ENCODE results near the gene NFIA. TPM values are rescaled to one million over a fixed set of nuclear protein-coding genes. Genes with fewer than 3 reads are reported as not detected.

The NFIA gene
- total and polyA plus RNA-seq, 9 of the 15 experiments (the other 6 are each of a cell fraction or from before 2014, with no cell fraction given): 5.3 to 24.9 (median 9.8) TPM

DNA sequence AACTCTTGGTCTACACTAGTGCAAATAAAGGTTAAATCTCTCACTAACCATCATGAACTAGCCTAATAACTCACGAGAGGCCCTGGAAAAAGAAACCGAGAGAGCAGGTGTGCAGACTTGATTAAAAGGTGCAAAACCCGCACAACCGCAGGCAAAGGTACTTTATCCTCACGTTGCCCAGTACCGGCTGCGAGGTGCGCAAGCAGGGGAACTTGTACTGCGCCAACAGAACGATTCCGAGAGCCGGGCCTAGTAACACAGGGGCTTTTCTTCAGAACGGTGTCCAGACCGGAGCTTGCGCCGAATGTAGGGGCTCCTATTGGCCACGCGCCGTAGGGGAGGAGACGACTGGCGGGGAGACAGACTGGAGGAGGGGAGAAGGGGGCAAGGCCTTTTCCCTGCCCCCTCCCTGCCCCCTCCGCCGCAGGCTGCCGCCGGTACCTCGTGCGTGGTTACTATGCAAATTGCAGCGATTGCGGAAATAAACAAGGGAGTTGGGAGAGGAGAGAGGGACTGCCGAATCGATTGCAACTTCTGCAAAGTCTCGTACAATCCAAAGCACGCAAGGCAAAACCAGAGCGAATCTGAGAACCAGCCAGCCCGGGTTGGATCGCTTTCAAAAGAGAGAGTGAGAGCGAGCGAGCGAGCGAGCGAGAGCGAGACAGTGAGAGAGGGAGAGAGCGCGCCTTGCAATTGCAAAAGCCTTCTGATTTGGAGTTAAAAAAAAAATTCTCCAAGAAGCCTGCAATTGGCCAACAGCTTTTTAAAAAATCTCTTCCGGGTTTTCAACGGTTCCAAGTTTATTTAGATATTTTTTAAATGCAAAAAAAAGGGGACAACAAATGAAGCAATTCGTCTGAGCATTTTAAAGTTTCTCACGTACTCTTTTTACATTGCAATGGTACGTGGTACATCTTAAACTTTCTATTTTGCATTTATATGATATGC lies 5.4 kb upstream of the NFIA start (continued):
- TF ChIP-seq, protein P1, sequence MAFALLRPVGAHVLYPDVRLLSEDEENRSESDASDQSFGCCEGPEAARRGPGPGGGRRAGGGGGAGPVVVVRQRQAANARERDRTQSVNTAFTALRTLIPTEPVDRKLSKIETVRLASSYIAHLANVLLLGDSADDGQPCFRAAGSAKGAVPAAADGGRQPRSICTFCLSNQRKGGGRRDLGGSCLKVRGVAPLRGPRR (CRISPR knock-in tag; IDR thresholded peaks at IDR 0.05): no peak
- TF ChIP-seq RBM14 (IDR thresholded peaks at IDR 0.05; ENCODE audit: borderline replicate concordance, insufficient read depth, low read depth, low read length) (no peak), KHSRP (IDR thresholded peaks at IDR 0.05) (no peak), CHD1 (IDR thresholded peaks at IDR 0.05; ENCODE audit: low read length) (no peak), PHF8 (IDR thresholded peaks at IDR 0.05; ENCODE audit: borderline replicate concordance, low read length) (peak; percentile 65; the same call in 1 of the 2 replicates), RAD51 (IDR thresholded peaks at IDR 0.05; ENCODE audit: borderline replicate concordance, low read depth) (peak; percentile 9; the same call in 1 of the 2 replicates), IFI16 (CRISPR knock-in tag; IDR thresholded peaks at IDR 0.05) (no peak), SIN3A (IDR thresholded peaks at IDR 0.05; ENCODE audit: borderline replicate concordance in 2 of 2, control insufficient read depth in 1 of 2, low read depth in 2 of 2, low read length in 2 of 2) (peak; percentile 11 to 89; a peak in 2 of 4 replicates), SMAD4 (CRISPR knock-in tag; conservative IDR thresholded peaks at IDR 0.05) (peak; percentile 86), MYC (IDR thresholded peaks at IDR 0.05; ENCODE audit: low read depth, low read length) (peak; percentile 96), MYC (CRISPR knock-in tag; IDR thresholded peaks at IDR 0.05; ENCODE audit: borderline replicate concordance, low read depth) (peak; percentile 73; the same call in 1 of the 2 replicates), CEBPB (tag; IDR thresholded peaks at IDR 0.05) (peak; percentile 85), BRD9 (IDR thresholded peaks at IDR 0.05; ENCODE audit: low read depth, partially characterized antibody) (peak; percentile 93), JUN (IDR thresholded peaks at IDR 0.05; ENCODE audit: borderline replicate concordance, low read depth, low read length) (no peak), JUN (CRISPR knock-in tag; IDR thresholded peaks at IDR 0.05; ENCODE audit: borderline replicate concordance) (no peak), FOXA1 (IDR thresholded peaks at IDR 0.05; ENCODE audit: borderline replicate concordance) (no peak), FOXP1 (CRISPR knock-in tag; IDR thresholded peaks at IDR 0.05) (peak; percentile 90), ZNF263 (CRISPR knock-in tag; IDR thresholded peaks at IDR 0.05; ENCODE audit: borderline replicate concordance) (0 out of 2 replicates have a peak, but pooled peaks have one; percentile 46), NFIC (IDR thresholded peaks at IDR 0.05) (peak; percentile 37), CHCHD3 (CRISPR knock-in tag; IDR thresholded peaks at IDR 0.05) (no peak), NRF1 (conservative IDR thresholded peaks at IDR 0.05 in 1 of 2, IDR thresholded peaks at IDR 0.05 in 1 of 2) (peak; percentile 92 to 93)
- TF ChIP-seq, protein P2, sequence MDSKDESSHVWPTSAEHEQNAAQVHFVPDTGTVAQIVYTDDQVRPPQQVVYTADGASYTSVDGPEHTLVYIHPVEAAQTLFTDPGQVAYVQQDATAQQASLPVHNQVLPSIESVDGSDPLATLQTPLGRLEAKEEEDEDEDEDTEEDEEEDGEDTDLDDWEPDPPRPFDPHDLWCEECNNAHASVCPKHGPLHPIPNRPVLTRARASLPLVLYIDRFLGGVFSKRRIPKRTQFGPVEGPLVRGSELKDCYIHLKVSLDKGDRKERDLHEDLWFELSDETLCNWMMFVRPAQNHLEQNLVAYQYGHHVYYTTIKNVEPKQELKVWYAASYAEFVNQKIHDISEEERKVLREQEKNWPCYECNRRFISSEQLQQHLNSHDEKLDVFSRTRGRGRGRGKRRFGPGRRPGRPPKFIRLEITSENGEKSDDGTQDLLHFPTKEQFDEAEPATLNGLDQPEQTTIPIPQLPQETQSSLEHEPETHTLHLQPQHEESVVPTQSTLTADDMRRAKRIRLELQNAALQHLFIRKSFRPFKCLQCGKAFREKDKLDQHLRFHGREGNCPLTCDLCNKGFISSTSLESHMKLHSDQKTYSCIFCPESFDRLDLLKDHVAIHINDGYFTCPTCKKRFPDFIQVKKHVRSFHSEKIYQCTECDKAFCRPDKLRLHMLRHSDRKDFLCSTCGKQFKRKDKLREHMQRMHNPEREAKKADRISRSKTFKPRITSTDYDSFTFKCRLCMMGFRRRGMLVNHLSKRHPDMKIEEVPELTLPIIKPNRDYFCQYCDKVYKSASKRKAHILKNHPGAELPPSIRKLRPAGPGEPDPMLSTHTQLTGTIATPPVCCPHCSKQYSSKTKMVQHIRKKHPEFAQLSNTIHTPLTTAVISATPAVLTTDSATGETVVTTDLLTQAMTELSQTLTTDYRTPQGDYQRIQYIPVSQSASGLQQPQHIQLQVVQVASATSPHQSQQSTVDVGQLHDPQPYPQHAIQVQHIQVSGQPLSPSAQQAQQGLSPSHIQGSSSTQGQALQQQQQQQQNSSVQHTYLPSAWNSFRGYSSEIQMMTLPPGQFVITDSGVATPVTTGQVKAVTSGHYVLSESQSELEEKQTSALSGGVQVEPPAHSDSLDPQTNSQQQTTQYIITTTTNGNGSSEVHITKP (IDR thresholded peaks at IDR 0.05; ENCODE audit: partially characterized antibody): peak; percentile 59
- TF ChIP-seq, protein P3, sequence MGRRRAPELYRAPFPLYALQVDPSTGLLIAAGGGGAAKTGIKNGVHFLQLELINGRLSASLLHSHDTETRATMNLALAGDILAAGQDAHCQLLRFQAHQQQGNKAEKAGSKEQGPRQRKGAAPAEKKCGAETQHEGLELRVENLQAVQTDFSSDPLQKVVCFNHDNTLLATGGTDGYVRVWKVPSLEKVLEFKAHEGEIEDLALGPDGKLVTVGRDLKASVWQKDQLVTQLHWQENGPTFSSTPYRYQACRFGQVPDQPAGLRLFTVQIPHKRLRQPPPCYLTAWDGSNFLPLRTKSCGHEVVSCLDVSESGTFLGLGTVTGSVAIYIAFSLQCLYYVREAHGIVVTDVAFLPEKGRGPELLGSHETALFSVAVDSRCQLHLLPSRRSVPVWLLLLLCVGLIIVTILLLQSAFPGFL (CRISPR knock-in tag; IDR thresholded peaks at IDR 0.05): no peak
